K562 (cell line): ENCODE measurements around the gene GPR4. TPM values are rescaled to one million over a fixed set of nuclear protein-coding genes. Genes with fewer than 3 reads are reported as not detected.

ENCODE experiments used
- HNRNPLL ChIP-seq: fragments of 200-400 bp; formaldehyde crosslinking; IDR thresholded peaks from 2 replicates; pipeline ENCODE4 v1.6.1; 2017; ENCODE audit warnings: low read length, low read depth, mild to moderate bottlenecking; ENCODE audit not compliant: poor library complexity, severe bottlenecking
- JUND ChIP-seq, 2 experiments: IDR thresholded peaks; 2 replicates in 1 of 2; 3 replicates in 1 of 2; pipeline ENCODE4 v1.6.1; 2011; ENCODE audit warnings: borderline replicate concordance in 2 of 2, low read depth in 2 of 2, low read length in 2 of 2, improper control_type of control experiment in 1 of 2, missing biosample characterization in 1 of 2, missing genetic modification characterization in 1 of 2, missing genetic modification reagents in 1 of 2
- KDM5B ChIP-seq: fragments of 200-600 bp; sonication (generic); IDR thresholded peaks from 2 replicates; pipeline ENCODE4 v1.6.1; 2012; ENCODE audit warnings: low read depth, mild to moderate bottlenecking, moderate library complexity, low read length, control low read depth, inconsistent platforms; ENCODE audit not compliant: insufficient replicate concordance
- L3MBTL2 ChIP-seq: fragments of 450-650 bp; IDR thresholded peaks from 2 replicates; pipeline ENCODE4 v1.6.1; 2016; ENCODE audit warnings: mild to moderate bottlenecking, moderate library complexity
- MCM7 ChIP-seq, 2 experiments: fragments of 450-650 bp; IDR thresholded peaks; 2 replicates each; pipeline ENCODE4 v1.6.1; 2016 to 2018
- MTF1 ChIP-seq: fragments of 250-450 bp; sonication (Bioruptor Pico); IDR thresholded peaks from 2 replicates; pipeline ENCODE4 v1.9.0; 2021; ENCODE audit warnings: moderate library complexity, mild to moderate bottlenecking, inconsistent platforms, borderline replicate concordance
- NR2F6 ChIP-seq: fragments of 450-650 bp; formaldehyde crosslinking; IDR thresholded peaks from 2 replicates; pipeline ENCODE4 v1.4.0; 2020; ENCODE audit warnings: mild to moderate bottlenecking
- NR4A1 ChIP-seq, 2 experiments: fragments of 250-450 bp in 1 of 2; fragments of 450-650 bp in 1 of 2; sonication (Bioruptor Pico) in 1 of 2; IDR thresholded peaks; 2 replicates each; pipeline versions ENCODE4 v1.4.0 to v1.6.1; 2016 to 2020; ENCODE audit warnings: mild to moderate bottlenecking in 2 of 2, missing compliant biosample characterization in 1 of 2, missing genetic modification characterization in 1 of 2, moderate library complexity in 1 of 2
- POLR2H ChIP-seq: IDR thresholded peaks from 2 replicates; pipeline ENCODE4 v1.6.1; 2016; ENCODE audit warnings: missing genetic modification characterization, low read depth, mild to moderate bottlenecking, control low read depth, missing compliant biosample characterization, moderate library complexity
- SRF ChIP-seq, 2 experiments: fragments of 250-450, 450-650 bp in 1 of 2; sonication (Bioruptor Pico) in 1 of 2; sonication (generic) in 1 of 2; formaldehyde crosslinking; IDR thresholded peaks; 2 replicates each; pipeline versions ENCODE4 v1.5.0 to v1.5.1; 2020 to 2022; ENCODE audit warnings: mild to moderate bottlenecking in 1 of 2, missing genetic modification reagents in 1 of 2
- ZBTB5 ChIP-seq: fragments of 450-650 bp; IDR thresholded peaks from 2 replicates; pipeline ENCODE4 v1.6.1; 2017; ENCODE audit warnings: antibody characterized with exemption
- ZBTB8A ChIP-seq: fragments of 450-650 bp; IDR thresholded peaks from 2 replicates; pipeline ENCODE4 v1.6.1; 2018; ENCODE audit warnings: mild to moderate bottlenecking, moderate library complexity; ENCODE audit not compliant: partially characterized antibody
- ZNF212 ChIP-seq: fragments of 450-650 bp; formaldehyde crosslinking; IDR thresholded peaks from 2 replicates; pipeline ENCODE4 v1.4.0; 2020; ENCODE audit warnings: mild to moderate bottlenecking
- ZNF311 ChIP-seq: fragments of 250-450 bp; sonication (Bioruptor Pico); IDR thresholded peaks from 2 replicates; pipeline ENCODE4 v1.4.0; 2020; ENCODE audit warnings: mild to moderate bottlenecking, moderate library complexity
- ZNF324 ChIP-seq: fragments of 250-450 bp; sonication (Bioruptor Pico); IDR thresholded peaks from 2 replicates; pipeline ENCODE4 v1.4.0; 2020; ENCODE audit warnings: mild to moderate bottlenecking
- polyA plus RNA-seq, 8 experiments: library from polyadenylated mRNA; depleted of rRNA in 4 of 8; stranded (reverse) in 5 of 8; unstranded in 3 of 8; fragments of >200 nt; fragmentation: Nextera tagmentation in 2 of 8; fragmentation: Illumina TruSeq in 1 of 8; extraction: Ambion mirVana in 2 of 8; extraction: Trizol in 1 of 8; gene quantifications; 2 replicates each; pipeline versions ENCODE4 v1.2.1 to v1.2.3, GENCODE V29; 2011 to 2014; ENCODE audit warnings: inconsistent platforms in 1 of 8, missing spikeins in 1 of 8
- total RNA-seq, 7 experiments: library from RNA; depleted of rRNA in 6 of 7; stranded (reverse); fragments of >200 nt in 6 of 7; fragmentation: Illumina TruSeq in 2 of 7; extraction: Trizol in 2 of 7; gene quantifications; 2 replicates each; pipeline versions ENCODE4 v1.2.1 to v1.2.3, GENCODE V29; 2011 to 2021; ENCODE audit warnings: low replicate concordance in 1 of 7
- TF ChIP-seq, protein P1 (sequence below): fragments of 200-400 bp; formaldehyde crosslinking; IDR thresholded peaks from 2 replicates; pipeline ENCODE4 v1.6.1; 2017; ENCODE audit warnings: mild to moderate bottlenecking, low read depth, low read length, moderate library complexity
- TF ChIP-seq, protein P2 (sequence below): fragments of 450-650 bp; IDR thresholded peaks from 2 replicates; pipeline ENCODE4 v1.7.0; 2016; ENCODE audit warnings: borderline replicate concordance
- TF ChIP-seq, protein P3 (sequence below): fragments of 250-450 bp; sonication (Bioruptor Pico); IDR thresholded peaks from 2 replicates; pipeline ENCODE4 v1.8.0; 2022; ENCODE audit warnings: moderate library complexity, mild to moderate bottlenecking, inconsistent platforms

GPR4 gene
- total and polyA plus RNA-seq, 9 of the 15 experiments (the other 6 are each of a cell fraction or from before 2014, with no cell fraction given), result 0.03 to 0.09 (median 0.04) TPM; not detected in 5

DNA sequence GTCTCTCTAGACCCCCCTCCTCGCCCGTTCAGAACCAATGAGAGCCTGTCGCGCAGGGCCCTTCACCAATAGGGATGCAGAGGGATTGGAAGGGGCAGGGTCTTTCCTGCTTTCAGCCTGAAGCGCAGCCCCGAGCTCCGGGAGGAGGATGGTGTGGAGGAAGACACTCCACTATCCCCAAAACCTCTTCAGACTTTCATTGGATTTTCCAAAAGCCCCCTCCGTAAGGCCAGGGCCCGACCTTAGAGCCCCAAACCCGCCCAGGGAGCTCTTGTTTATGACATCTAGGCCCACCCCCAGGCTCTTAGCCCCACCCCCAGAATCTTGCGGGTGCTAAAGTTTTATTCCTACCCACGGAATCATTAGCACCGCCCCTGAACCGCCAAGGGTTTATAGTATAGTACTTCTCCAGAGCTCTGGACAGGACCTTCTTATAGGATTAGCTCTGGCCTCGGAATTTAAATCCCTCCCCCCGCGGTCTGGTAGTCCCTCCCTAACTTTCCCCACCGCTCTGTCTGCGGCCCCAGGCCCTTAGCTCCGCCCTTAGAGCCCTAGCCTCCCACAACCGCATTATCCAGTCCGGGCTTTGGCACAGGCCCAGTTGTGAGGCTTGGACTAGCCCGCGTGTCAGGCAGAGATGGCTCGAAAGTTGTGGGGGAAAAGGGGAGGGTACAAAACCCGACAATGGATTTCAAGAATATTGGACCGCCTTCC lies 43.8 kb upstream of the GPR4 start (continued):
- TF ChIP-seq, protein P1, sequence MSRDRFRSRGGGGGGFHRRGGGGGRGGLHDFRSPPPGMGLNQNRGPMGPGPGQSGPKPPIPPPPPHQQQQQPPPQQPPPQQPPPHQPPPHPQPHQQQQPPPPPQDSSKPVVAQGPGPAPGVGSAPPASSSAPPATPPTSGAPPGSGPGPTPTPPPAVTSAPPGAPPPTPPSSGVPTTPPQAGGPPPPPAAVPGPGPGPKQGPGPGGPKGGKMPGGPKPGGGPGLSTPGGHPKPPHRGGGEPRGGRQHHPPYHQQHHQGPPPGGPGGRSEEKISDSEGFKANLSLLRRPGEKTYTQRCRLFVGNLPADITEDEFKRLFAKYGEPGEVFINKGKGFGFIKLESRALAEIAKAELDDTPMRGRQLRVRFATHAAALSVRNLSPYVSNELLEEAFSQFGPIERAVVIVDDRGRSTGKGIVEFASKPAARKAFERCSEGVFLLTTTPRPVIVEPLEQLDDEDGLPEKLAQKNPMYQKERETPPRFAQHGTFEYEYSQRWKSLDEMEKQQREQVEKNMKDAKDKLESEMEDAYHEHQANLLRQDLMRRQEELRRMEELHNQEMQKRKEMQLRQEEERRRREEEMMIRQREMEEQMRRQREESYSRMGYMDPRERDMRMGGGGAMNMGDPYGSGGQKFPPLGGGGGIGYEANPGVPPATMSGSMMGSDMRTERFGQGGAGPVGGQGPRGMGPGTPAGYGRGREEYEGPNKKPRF, result no peak
- no peak for TF ChIP-seq KDM5B
- TF ChIP-seq NR2F6 (CRISPR knock-in tag), result no peak
- TF ChIP-seq, protein P2, sequence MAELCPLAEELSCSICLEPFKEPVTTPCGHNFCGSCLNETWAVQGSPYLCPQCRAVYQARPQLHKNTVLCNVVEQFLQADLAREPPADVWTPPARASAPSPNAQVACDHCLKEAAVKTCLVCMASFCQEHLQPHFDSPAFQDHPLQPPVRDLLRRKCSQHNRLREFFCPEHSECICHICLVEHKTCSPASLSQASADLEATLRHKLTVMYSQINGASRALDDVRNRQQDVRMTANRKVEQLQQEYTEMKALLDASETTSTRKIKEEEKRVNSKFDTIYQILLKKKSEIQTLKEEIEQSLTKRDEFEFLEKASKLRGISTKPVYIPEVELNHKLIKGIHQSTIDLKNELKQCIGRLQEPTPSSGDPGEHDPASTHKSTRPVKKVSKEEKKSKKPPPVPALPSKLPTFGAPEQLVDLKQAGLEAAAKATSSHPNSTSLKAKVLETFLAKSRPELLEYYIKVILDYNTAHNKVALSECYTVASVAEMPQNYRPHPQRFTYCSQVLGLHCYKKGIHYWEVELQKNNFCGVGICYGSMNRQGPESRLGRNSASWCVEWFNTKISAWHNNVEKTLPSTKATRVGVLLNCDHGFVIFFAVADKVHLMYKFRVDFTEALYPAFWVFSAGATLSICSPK, result no peak
- TF ChIP-seq ZBTB5, result no peak
- TF ChIP-seq L3MBTL2, result peak; percentile 81
- TF ChIP-seq, protein P3, sequence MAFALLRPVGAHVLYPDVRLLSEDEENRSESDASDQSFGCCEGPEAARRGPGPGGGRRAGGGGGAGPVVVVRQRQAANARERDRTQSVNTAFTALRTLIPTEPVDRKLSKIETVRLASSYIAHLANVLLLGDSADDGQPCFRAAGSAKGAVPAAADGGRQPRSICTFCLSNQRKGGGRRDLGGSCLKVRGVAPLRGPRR, result no peak
- no peak for TF ChIP-seq MCM7 (IDR thresholded peaks at IDR 0.05)
- peak in 1 of 2 experiments; percentile 55; a peak in 2 of 4 replicates for TF ChIP-seq SRF (CRISPR knock-in tag; IDR thresholded peaks at IDR 0.05)
- TF ChIP-seq ZNF311 (CRISPR knock-in tag), result no peak
- no peak for TF ChIP-seq ZBTB8A
- no peak for TF ChIP-seq MTF1 (CRISPR knock-in tag)
- TF ChIP-seq ZNF324 (CRISPR knock-in tag), result peak; percentile 69
- TF ChIP-seq NR4A1 (CRISPR knock-in tag; IDR thresholded peaks at IDR 0.05), result no peak
- no peak for TF ChIP-seq NR4A1 (tag; IDR thresholded peaks at IDR 0.05)
- peak; percentile 64; the same call in 1 of the 2 replicates for TF ChIP-seq JUND (IDR thresholded peaks at IDR 0.05; ENCODE audit: borderline replicate concordance, low read depth, low read length)
- TF ChIP-seq JUND (tag; IDR thresholded peaks at IDR 0.05; ENCODE audit: borderline replicate concordance, low read depth, low read length), result no peak; the same call in 2 of the 3 replicates
- TF ChIP-seq ZNF212, result no peak
- peak; percentile 46 for TF ChIP-seq HNRNPLL
- TF ChIP-seq POLR2H (tag), result no peak
